ENCODE results near the gene IL17A. TPM values are rescaled to one million over a fixed set of nuclear protein-coding genes. Genes with fewer than 3 reads are reported as not detected.

IL17A gene
- polyA plus RNA-seq, 2 donors: 0.05 TPM; not detected in 1

DNA sequence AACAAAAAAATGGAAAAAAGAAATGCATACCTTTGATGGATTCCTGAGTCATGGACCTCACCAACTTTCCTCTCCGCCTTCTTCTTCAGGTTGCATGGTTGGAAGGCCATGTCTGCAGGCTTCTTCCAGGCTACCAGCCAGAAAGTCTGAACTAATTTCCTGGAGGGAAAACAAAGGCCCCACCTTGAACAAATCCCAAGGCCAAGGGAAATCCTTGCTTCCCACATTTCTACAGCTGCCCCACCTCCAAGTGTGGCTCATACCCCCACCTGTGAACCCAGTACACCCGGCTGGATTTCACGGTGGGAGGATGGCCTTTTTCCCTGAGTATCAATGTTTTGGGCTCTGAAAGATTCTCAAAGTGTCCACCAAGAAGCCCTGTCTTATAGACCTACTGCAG, 22.4 kb downstream of the IL17A start:
- Histone ChIP-seq H3K4me3 (ENCODE audit: low read depth in 1 of 2, low read length in 2 of 2) (no peak overlapping the region), H3K27ac (ENCODE audit: low read depth in 2 of 2, low read length in 1 of 2) (no peak overlapping the region), H3K36me3 (ENCODE audit: control insufficient read depth in 2 of 2, insufficient read depth in 2 of 2, low read length in 1 of 2) (no peaks in the 10 kb centered on the region), H3K27me3 (ENCODE audit: control insufficient read depth in 1 of 2, insufficient read depth in 2 of 2, low read length in 2 of 2) (no peaks in the 10 kb centered on the region), H3K9me3 (ENCODE audit: control insufficient read depth in 2 of 2, insufficient read depth in 1 of 2, low read depth in 1 of 2, low read length in 1 of 2) (no peaks in the 10 kb centered on the region), H3K4me1 (ENCODE audit: control insufficient read depth in 2 of 2, insufficient read depth in 2 of 2, low read length in 1 of 2) (no peaks in the 10 kb centered on the region)
- WGBS, 2 donors: 82 to 89% methylated on average over 3 of the region's 3 CpGs

DNA sequence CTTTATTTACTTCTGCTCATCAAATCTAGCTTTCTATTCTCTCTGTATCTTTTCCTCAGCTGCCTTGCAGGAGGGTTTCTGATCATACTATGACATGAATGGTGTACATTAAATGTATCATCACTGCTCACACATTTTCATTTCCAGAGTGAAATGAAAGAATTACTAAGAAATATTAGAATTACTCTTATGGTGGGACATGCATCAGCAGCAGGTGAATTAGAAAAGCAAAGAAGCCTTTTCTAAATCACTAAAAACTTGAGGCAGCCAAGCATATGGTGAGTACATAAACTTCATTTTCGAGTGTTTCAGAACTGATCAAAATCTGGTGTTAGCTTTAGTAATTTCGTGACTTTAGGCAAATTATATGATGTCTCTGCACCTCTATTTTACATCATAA, 23.6 kb downstream of the IL17A start:
- no peak overlapping the region for H3K4me3 ChIP-seq (ENCODE audit: low read depth in 1 of 2, low read length in 2 of 2)
- H3K9me3 ChIP-seq (ENCODE audit: control insufficient read depth in 2 of 2, insufficient read depth in 1 of 2, low read depth in 1 of 2, low read length in 1 of 2): no peaks in the 10 kb centered on the region
- H3K27me3 ChIP-seq (ENCODE audit: control insufficient read depth in 1 of 2, insufficient read depth in 2 of 2, low read length in 2 of 2): no peaks in the 10 kb centered on the region
- WGBS, 2 donors: 66% methylated on average over 2 of the region's 2 CpGs
- no peaks in the 10 kb centered on the region for H3K4me1 ChIP-seq (ENCODE audit: control insufficient read depth in 2 of 2, insufficient read depth in 2 of 2, low read length in 1 of 2)
- no peaks in the 10 kb centered on the region for H3K36me3 ChIP-seq (ENCODE audit: control insufficient read depth in 2 of 2, insufficient read depth in 2 of 2, low read length in 1 of 2)
- no peak overlapping the region for H3K27ac ChIP-seq (ENCODE audit: low read depth in 2 of 2, low read length in 1 of 2)

GRCh38 chr6:52210227-52210626, 24.1 kb downstream of the IL17A start:
- WGBS, 2 donors: 71 to 82% methylated on average over 2 of the region's 2 CpGs
- Histone ChIP-seq H3K4me1 (ENCODE audit: control insufficient read depth in 2 of 2, insufficient read depth in 2 of 2, low read length in 1 of 2) (no peaks in the 10 kb centered on the region), H3K27me3 (ENCODE audit: control insufficient read depth in 1 of 2, insufficient read depth in 2 of 2, low read length in 2 of 2) (no peaks in the 10 kb centered on the region), H3K9me3 (ENCODE audit: control insufficient read depth in 2 of 2, insufficient read depth in 1 of 2, low read depth in 1 of 2, low read length in 1 of 2) (no peaks in the 10 kb centered on the region), H3K4me3 (ENCODE audit: low read depth in 1 of 2, low read length in 2 of 2) (no peak overlapping the region), H3K36me3 (ENCODE audit: control insufficient read depth in 2 of 2, insufficient read depth in 2 of 2, low read length in 1 of 2) (no peaks in the 10 kb centered on the region), H3K27ac (ENCODE audit: low read depth in 2 of 2, low read length in 1 of 2) (no peak overlapping the region)

DNA sequence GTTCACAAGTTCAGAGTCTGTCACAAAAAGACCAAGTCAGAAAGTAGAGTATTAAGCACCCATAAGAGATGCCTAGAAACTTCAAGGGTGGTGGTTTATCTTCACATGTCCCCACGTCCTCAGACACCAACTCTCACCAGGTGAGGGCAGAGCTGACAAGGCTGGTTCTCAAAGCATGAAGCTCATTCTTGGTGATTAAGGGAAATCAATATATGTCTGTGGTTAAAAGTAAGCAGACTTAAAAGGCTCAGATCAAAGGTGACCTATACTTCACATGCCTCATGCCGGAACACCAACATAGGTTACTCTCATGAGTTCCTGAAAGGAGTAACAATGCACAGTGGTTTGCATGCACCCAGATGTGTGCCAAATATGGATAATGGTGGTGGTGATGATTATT, 27.0 kb downstream of the IL17A start:
- no peaks in the 10 kb centered on the region for H3K27me3 ChIP-seq (ENCODE audit: control insufficient read depth in 1 of 2, insufficient read depth in 2 of 2, low read length in 2 of 2)
- H3K4me1 ChIP-seq (ENCODE audit: control insufficient read depth in 2 of 2, insufficient read depth in 2 of 2, low read length in 1 of 2): no peaks in the 10 kb centered on the region
- no peaks in the 10 kb centered on the region for H3K9me3 ChIP-seq (ENCODE audit: control insufficient read depth in 2 of 2, insufficient read depth in 1 of 2, low read depth in 1 of 2, low read length in 1 of 2)
- H3K27ac ChIP-seq (ENCODE audit: low read depth in 2 of 2, low read length in 1 of 2): no peak overlapping the region
- H3K4me3 ChIP-seq (ENCODE audit: low read depth in 1 of 2, low read length in 2 of 2): no peak overlapping the region
- H3K36me3 ChIP-seq (ENCODE audit: control insufficient read depth in 2 of 2, insufficient read depth in 2 of 2, low read length in 1 of 2): no peaks in the 10 kb centered on the region
- 46 to 49% methylated on average over 2 of the region's 2 CpGs for WGBS, 2 donors

DNA sequence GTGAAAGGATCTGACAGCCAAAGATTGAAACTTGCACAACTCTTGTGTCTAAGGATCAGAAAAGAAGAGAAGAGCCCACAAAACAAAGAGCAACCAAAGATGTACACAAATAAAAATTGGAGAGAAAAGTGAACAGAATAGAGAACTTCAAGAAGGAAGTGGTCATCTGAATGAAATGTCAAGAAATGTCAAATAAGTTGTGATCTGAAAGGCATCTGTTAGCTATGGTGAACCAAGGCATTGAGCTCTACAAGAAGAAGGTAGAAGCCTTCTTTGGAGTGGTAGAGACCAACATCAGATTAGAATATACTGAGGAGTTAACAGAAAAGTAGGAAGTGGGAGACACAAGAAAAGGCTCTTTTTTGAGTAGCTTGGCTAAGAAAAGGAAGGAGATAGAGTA, 29.6 kb downstream of the IL17A start:
- H3K9me3 ChIP-seq (ENCODE audit: control insufficient read depth in 2 of 2, insufficient read depth in 1 of 2, low read depth in 1 of 2, low read length in 1 of 2): no peaks in the 10 kb centered on the region
- H3K36me3 ChIP-seq (ENCODE audit: control insufficient read depth in 2 of 2, insufficient read depth in 2 of 2, low read length in 1 of 2): no peaks in the 10 kb centered on the region
- no peaks in the 10 kb centered on the region for H3K4me1 ChIP-seq (ENCODE audit: control insufficient read depth in 2 of 2, insufficient read depth in 2 of 2, low read length in 1 of 2)
- H3K4me3 ChIP-seq (ENCODE audit: low read depth in 1 of 2, low read length in 2 of 2): no peak overlapping the region
- H3K27ac ChIP-seq (ENCODE audit: low read depth in 2 of 2, low read length in 1 of 2): no peak overlapping the region
- peaks cover 0 to 2% of the 10 kb centered on the region in 2 donors for H3K27me3 ChIP-seq (ENCODE audit: control insufficient read depth in 1 of 2, insufficient read depth in 2 of 2, low read length in 2 of 2)

DNA sequence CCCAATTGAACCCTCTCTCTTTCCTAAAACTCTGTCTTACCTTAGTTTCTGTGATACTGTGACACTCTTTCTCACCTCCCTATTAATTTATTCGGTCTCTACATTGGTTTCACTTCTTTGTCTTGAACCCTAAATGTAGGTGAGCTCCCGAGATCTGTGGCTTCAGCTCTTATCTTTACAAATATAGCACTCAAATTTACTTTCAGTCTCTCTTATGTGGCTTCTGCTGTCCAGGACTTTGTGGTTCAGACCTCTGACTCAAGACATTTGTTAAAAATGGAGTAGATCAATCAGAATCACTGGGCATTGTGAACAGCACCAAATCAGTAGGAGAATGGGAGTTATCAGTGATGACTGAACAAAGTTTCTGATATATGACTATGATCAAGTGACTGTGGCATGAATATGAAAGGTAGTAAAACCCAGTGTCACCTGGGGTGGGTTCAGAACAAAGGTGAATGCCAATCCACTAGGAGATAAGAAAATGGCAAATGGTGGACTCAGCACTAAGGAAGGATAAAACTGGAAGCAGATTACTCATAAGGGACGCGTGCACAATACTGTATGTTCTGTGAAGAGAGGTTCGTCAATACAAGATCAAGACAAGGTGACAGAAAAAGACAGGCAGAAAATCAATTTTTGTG, 30.9 kb downstream of the IL17A start:
- Histone ChIP-seq H3K36me3 (ENCODE audit: control insufficient read depth in 2 of 2, insufficient read depth in 2 of 2, low read length in 1 of 2) (no peaks in the 10 kb centered on the region), H3K4me1 (ENCODE audit: control insufficient read depth in 2 of 2, insufficient read depth in 2 of 2, low read length in 1 of 2) (no peaks in the 10 kb centered on the region), H3K9me3 (ENCODE audit: control insufficient read depth in 2 of 2, insufficient read depth in 1 of 2, low read depth in 1 of 2, low read length in 1 of 2) (no peaks in the 10 kb centered on the region), H3K4me3 (ENCODE audit: low read depth in 1 of 2, low read length in 2 of 2) (no peak overlapping the region), H3K27ac (ENCODE audit: low read depth in 2 of 2, low read length in 1 of 2) (no peak overlapping the region), H3K27me3 (ENCODE audit: control insufficient read depth in 1 of 2, insufficient read depth in 2 of 2, low read length in 2 of 2) (peaks cover 0 to 2% of the 10 kb centered on the region in 2 donors)
- 84 to 85% methylated on average over 5 of the region's 5 CpGs for WGBS, 2 donors

DNA sequence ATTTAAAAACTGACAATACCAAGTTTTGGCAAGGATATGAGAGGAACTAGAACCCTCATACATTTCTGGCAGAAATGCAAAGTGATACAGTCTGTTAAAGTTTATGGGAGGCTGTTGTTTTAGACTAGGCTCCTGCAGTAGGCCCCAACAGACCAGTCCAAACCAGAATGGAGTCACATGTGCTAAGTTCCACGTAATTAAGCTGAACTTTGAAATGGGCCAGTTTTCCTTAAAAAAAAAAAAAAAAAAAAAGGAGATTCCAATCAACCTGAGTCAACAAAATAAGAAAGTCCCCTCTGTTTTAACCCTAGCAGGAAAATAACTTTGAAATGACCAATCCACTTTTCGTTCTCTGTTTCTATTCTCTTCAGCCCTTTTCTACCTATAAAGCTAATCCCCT, 31.6 kb downstream of the IL17A start:
- Histone ChIP-seq H3K4me1 (ENCODE audit: control insufficient read depth in 2 of 2, insufficient read depth in 2 of 2, low read length in 1 of 2) (no peaks in the 10 kb centered on the region), H3K4me3 (ENCODE audit: low read depth in 1 of 2, low read length in 2 of 2) (no peak overlapping the region), H3K27me3 (ENCODE audit: control insufficient read depth in 1 of 2, insufficient read depth in 2 of 2, low read length in 2 of 2) (peaks cover 0 to 2% of the 10 kb centered on the region in 2 donors), H3K27ac (ENCODE audit: low read depth in 2 of 2, low read length in 1 of 2) (no peak overlapping the region), H3K9me3 (ENCODE audit: control insufficient read depth in 2 of 2, insufficient read depth in 1 of 2, low read depth in 1 of 2, low read length in 1 of 2) (no peaks in the 10 kb centered on the region), H3K36me3 (ENCODE audit: control insufficient read depth in 2 of 2, insufficient read depth in 2 of 2, low read length in 1 of 2) (no peaks in the 10 kb centered on the region)
- 73 to 79% methylated on average over 2 of the region's 2 CpGs for WGBS, 2 donors

DNA sequence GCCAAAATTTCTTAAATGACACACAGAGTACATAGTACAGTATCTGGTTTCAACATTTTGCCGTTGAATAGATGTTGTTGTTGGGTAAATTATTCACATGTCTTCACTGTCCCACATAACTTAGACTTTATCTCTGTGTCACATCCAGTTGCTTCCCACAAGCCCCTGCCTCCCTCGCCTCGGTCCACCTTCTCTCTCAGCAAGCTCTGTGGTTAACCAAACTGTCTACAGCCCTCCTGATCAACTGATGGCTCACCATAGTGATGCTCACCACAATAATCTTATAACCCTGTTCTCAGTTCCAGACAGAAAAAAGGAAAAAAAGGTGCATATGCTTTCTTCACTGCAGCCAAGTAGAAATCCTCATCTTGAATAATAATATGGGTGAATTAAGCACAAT, 35.1 kb downstream of the IL17A start:
- H3K36me3 ChIP-seq (ENCODE audit: control insufficient read depth in 2 of 2, insufficient read depth in 2 of 2, low read length in 1 of 2): no peaks in the 10 kb centered on the region
- no peaks in the 10 kb centered on the region for H3K9me3 ChIP-seq (ENCODE audit: control insufficient read depth in 2 of 2, insufficient read depth in 1 of 2, low read depth in 1 of 2, low read length in 1 of 2)
- no peak overlapping the region for H3K4me3 ChIP-seq (ENCODE audit: low read depth in 1 of 2, low read length in 2 of 2)
- 51 to 62% methylated on average over 3 of the region's 3 CpGs for WGBS, 2 donors
- no peaks in the 10 kb centered on the region for H3K4me1 ChIP-seq (ENCODE audit: control insufficient read depth in 2 of 2, insufficient read depth in 2 of 2, low read length in 1 of 2)
- peaks cover 0 to 2% of the 10 kb centered on the region in 2 donors for H3K27me3 ChIP-seq (ENCODE audit: control insufficient read depth in 1 of 2, insufficient read depth in 2 of 2, low read length in 2 of 2)
- H3K27ac ChIP-seq (ENCODE audit: low read depth in 2 of 2, low read length in 1 of 2): no peak overlapping the region

- no peaks in the 10 kb centered on the region for H3K9me3 ChIP-seq (ENCODE audit: control insufficient read depth in 2 of 2, insufficient read depth in 1 of 2, low read depth in 1 of 2, low read length in 1 of 2)
- H3K4me1 ChIP-seq (ENCODE audit: control insufficient read depth in 2 of 2, insufficient read depth in 2 of 2, low read length in 1 of 2): no peaks in the 10 kb centered on the region
- no peaks in the 10 kb centered on the region for H3K36me3 ChIP-seq (ENCODE audit: control insufficient read depth in 2 of 2, insufficient read depth in 2 of 2, low read length in 1 of 2)
- H3K4me3 ChIP-seq (ENCODE audit: low read depth in 1 of 2, low read length in 2 of 2): no peak overlapping the region
- 80 to 81% methylated on average over 1 of the region's 1 CpG for WGBS, 2 donors
- no peak overlapping the region for H3K27ac ChIP-seq (ENCODE audit: low read depth in 2 of 2, low read length in 1 of 2)
- no peaks in the 10 kb centered on the region for H3K27me3 ChIP-seq (ENCODE audit: control insufficient read depth in 1 of 2, insufficient read depth in 2 of 2, low read length in 2 of 2)
Observed at GRCh38 chr6:52227495-52227894, 41.3 kb downstream of the IL17A start.

DNA sequence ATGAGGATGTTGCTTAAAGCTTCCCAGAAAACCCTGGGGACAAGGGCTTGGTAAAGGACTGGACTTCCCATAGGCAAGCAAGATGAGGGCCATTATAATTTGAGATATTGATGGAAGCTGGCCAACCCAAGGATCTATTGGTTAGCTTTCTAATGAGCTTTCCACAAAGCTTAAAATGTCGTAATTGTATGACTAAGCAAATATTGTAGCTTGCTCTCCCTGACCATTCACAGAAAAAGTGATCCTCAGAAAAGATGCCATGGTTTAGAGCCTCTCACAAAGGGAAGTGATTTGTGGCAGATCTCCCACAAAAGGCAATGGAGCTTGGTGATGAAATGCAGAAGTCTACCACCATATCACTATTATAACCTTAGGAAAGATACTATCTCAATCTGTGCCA, 44.5 kb downstream of the IL17A start:
- Histone ChIP-seq H3K9me3 (ENCODE audit: control insufficient read depth in 2 of 2, insufficient read depth in 1 of 2, low read depth in 1 of 2, low read length in 1 of 2) (no peaks in the 10 kb centered on the region), H3K27ac (ENCODE audit: low read depth in 2 of 2, low read length in 1 of 2) (no peak overlapping the region), H3K4me1 (ENCODE audit: control insufficient read depth in 2 of 2, insufficient read depth in 2 of 2, low read length in 1 of 2) (no peaks in the 10 kb centered on the region), H3K27me3 (ENCODE audit: control insufficient read depth in 1 of 2, insufficient read depth in 2 of 2, low read length in 2 of 2) (no peaks in the 10 kb centered on the region), H3K36me3 (ENCODE audit: control insufficient read depth in 2 of 2, insufficient read depth in 2 of 2, low read length in 1 of 2) (no peaks in the 10 kb centered on the region), H3K4me3 (ENCODE audit: low read depth in 1 of 2, low read length in 2 of 2) (no peak overlapping the region)
- 65 to 77% methylated on average over 1 of the region's 1 CpG for WGBS, 2 donors

Measured in esophagus (tissue), 2 donors.